Smooth muscle cell (in vitro differentiated cells): ENCODE results near the gene MROH2B. TPM values are rescaled to one million over a fixed set of nuclear protein-coding genes. Genes with fewer than 3 reads are reported as not detected.

ENCODE experiments used
- DNase-seq: peaks from one replicate; lab custom pipeline; 2025; ENCODE audit not compliant: unreplicated experiment; lab: John Stamatoyannopoulos, UW
- H2AFZ ChIP-seq: fragments of 200-600 bp; sonication (generic); 2 replicates; pipeline ENCODE4 v1.6.0; 2016; ENCODE audit warnings: antibody characterized with exemption, low read depth, mild to moderate bottlenecking
- H3F3A ChIP-seq: fragments of 200-600 bp; sonication (generic); 2 replicates; pipeline ENCODE4 v1.6.0; 2017; ENCODE audit warnings: antibody characterized with exemption, low read depth
- H3K27ac ChIP-seq: fragments of 200-600 bp; sonication (generic); 2 replicates; pipeline ENCODE4 v1.5.1; 2016; ENCODE audit warnings: low read depth, mild to moderate bottlenecking
- H3K27me3 ChIP-seq: fragments of 200-600 bp; sonication (generic); 2 replicates; pipeline ENCODE4 v1.6.1; 2016; ENCODE audit warnings: low read depth, mild to moderate bottlenecking
- H3K36me3 ChIP-seq: fragments of 200-600 bp; sonication (generic); 2 replicates; pipeline ENCODE4 v1.5.1; 2016; ENCODE audit warnings: low read depth
- H3K4me1 ChIP-seq: fragments of 200-600 bp; sonication (generic); 2 replicates; pipeline ENCODE4 v1.5.1; 2016; ENCODE audit warnings: low read depth
- H3K4me2 ChIP-seq: fragments of 200-600 bp; sonication (generic); 2 replicates; pipeline ENCODE4 v1.6.0; 2016; ENCODE audit warnings: mild to moderate bottlenecking
- H3K4me3 ChIP-seq: fragments of 200-600 bp; sonication (generic); 2 replicates; pipeline ENCODE4 v1.5.1; 2016; ENCODE audit warnings: mild to moderate bottlenecking
- H3K79me2 ChIP-seq: fragments of 200-600 bp; sonication (generic); 2 replicates; pipeline ENCODE4 v1.6.0; 2016; ENCODE audit warnings: low read depth, mild to moderate bottlenecking
- H3K9ac ChIP-seq: fragments of 200-600 bp; sonication (generic); 2 replicates; pipeline ENCODE4 v1.6.0; 2016; ENCODE audit warnings: low read depth
- H3K9me3 ChIP-seq: fragments of 200-600 bp; sonication (generic); replicated peaks from 2 replicates; pipeline ENCODE4 v1.5.1; 2016; ENCODE audit warnings: low read depth
- H4K20me1 ChIP-seq: fragments of 200-600 bp; sonication (generic); 2 replicates; pipeline ENCODE4 v1.6.0; 2016; ENCODE audit warnings: low read depth
- WGBS: methylation state at CpG from one replicate; pipeline ENCODE4 v1.1.7; 2016; ENCODE audit warnings: low lambda C conversion rate; 5-methylcytosine and 5-hydroxymethylcytosine counted together
- polyA plus RNA-seq: library from polyadenylated mRNA; unstranded; fragments of >200 nt; fragmentation: Nextera tagmentation; extraction: Ambion mirVana; gene quantifications from 2 replicates; pipeline ENCODE4 v1.2.1, GENCODE V29; 2016
- total RNA-seq: library from RNA; depleted of rRNA; stranded (reverse); fragments of >200 nt; gene quantifications from 2 replicates; pipeline ENCODE4 v1.2.3, GENCODE V29; 2014
- TF ChIP-seq, protein P1 (sequence below): fragments of 200-600 bp; sonication (generic); IDR thresholded peaks from 2 replicates; pipeline ENCODE4 v1.5.1; 2017; ENCODE audit warnings: borderline replicate concordance, mild to moderate bottlenecking, antibody characterized with exemption; ENCODE audit not compliant: insufficient read depth, poor library complexity, severe bottlenecking

Gene MROH2B
- total and polyA plus RNA-seq, 2 experiments from 2014 or later, result not detected

- H3K9me3 ChIP-seq, result no peaks in the 10 kb centered on the region
- H3K4me3 ChIP-seq, result no peak overlapping the region
- H2AFZ ChIP-seq, result no peak overlapping the region
- no peaks in the 10 kb centered on the region for H3K4me1 ChIP-seq
- H3K4me2 ChIP-seq, result no peak overlapping the region
- no peaks in the 10 kb centered on the region for H3K79me2 ChIP-seq
- no peak for DNase-seq
- peaks cover 6% of the 10 kb centered on the region for H3K27me3 ChIP-seq
- H3K36me3 ChIP-seq, result no peaks in the 10 kb centered on the region
- no peaks in the 10 kb centered on the region for H3F3A ChIP-seq
- WGBS, result 57% methylated on average over 6 of the region's 6 CpGs
- H4K20me1 ChIP-seq, result no peaks in the 10 kb centered on the region
- no peak overlapping the region for H3K9ac ChIP-seq
- TF ChIP-seq, protein P1, sequence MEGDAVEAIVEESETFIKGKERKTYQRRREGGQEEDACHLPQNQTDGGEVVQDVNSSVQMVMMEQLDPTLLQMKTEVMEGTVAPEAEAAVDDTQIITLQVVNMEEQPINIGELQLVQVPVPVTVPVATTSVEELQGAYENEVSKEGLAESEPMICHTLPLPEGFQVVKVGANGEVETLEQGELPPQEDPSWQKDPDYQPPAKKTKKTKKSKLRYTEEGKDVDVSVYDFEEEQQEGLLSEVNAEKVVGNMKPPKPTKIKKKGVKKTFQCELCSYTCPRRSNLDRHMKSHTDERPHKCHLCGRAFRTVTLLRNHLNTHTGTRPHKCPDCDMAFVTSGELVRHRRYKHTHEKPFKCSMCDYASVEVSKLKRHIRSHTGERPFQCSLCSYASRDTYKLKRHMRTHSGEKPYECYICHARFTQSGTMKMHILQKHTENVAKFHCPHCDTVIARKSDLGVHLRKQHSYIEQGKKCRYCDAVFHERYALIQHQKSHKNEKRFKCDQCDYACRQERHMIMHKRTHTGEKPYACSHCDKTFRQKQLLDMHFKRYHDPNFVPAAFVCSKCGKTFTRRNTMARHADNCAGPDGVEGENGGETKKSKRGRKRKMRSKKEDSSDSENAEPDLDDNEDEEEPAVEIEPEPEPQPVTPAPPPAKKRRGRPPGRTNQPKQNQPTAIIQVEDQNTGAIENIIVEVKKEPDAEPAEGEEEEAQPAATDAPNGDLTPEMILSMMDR, result no peak
- H3K27ac ChIP-seq, result no peak overlapping the region
Measured at GRCh38 chr5:41065691-41066335, 5.3 kb downstream of the MROH2B start.

- Histone ChIP-seq H3K36me3 (no peaks in the 10 kb centered on the region), H4K20me1 (no peaks in the 10 kb centered on the region), H3K9me3 (no peaks in the 10 kb centered on the region), H3K27me3 (no peaks in the 10 kb centered on the region), H3K27ac (no peak overlapping the region), H2AFZ (no peak overlapping the region), H3K9ac (no peak overlapping the region), H3K4me1 (no peaks in the 10 kb centered on the region), H3F3A (no peaks in the 10 kb centered on the region), H3K4me3 (no peak overlapping the region), H3K4me2 (no peak overlapping the region), H3K79me2 (no peaks in the 10 kb centered on the region)
- TF ChIP-seq, protein P1, result no peak
- no peak for DNase-seq
- WGBS, result 93% methylated on average over 9 of the region's 9 CpGs
Measured at GRCh38 chr5:41057940-41058339, 13.2 kb downstream of the MROH2B start.

DNA sequence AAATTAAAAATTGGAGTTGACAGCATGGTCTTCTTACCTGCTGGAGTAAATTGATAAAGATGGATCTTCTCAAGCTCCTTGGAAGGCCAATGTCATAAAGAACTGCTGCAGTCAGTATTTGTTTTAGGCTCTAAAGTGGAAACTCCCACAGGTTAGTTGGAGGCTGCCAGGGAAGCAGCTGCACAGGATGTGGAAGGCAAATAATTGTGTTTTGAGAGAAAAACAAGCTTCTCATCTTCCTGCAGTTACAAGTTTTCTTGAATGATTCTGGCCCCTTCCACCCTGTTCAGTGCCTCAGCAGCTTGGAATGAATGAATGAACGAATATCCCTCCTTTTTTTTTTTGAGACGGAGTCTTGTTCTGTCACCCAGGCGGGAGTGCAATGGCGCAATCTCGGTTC, 13.9 kb downstream of the MROH2B start:
- no peaks in the 10 kb centered on the region for H3F3A ChIP-seq
- no peak overlapping the region for H3K9ac ChIP-seq
- no peak overlapping the region for H3K4me3 ChIP-seq
- TF ChIP-seq, protein P1, result no peak
- no peaks in the 10 kb centered on the region for H4K20me1 ChIP-seq
- DNase-seq, result no peak
- H3K27me3 ChIP-seq, result no peaks in the 10 kb centered on the region
- H3K9me3 ChIP-seq, result no peaks in the 10 kb centered on the region
- H3K36me3 ChIP-seq, result no peaks in the 10 kb centered on the region
- H3K27ac ChIP-seq, result no peak overlapping the region
- no peaks in the 10 kb centered on the region for H3K79me2 ChIP-seq
- no peak overlapping the region for H2AFZ ChIP-seq
- no peaks in the 10 kb centered on the region for H3K4me1 ChIP-seq
- no peak overlapping the region for H3K4me2 ChIP-seq
- 100% methylated on average over 2 of the region's 5 CpGs for WGBS

GRCh38 chr5:41048986-41049385, 22.2 kb downstream of the MROH2B start:
- TF ChIP-seq, protein P1, result no peak
- no peaks in the 10 kb centered on the region for H3F3A ChIP-seq
- no peak for DNase-seq
- H3K27me3 ChIP-seq, result peaks cover 5% of the 10 kb centered on the region
- no peak overlapping the region for H3K27ac ChIP-seq
- no peaks in the 10 kb centered on the region for H3K36me3 ChIP-seq
- H3K4me3 ChIP-seq, result no peak overlapping the region
- no peaks in the 10 kb centered on the region for H3K79me2 ChIP-seq
- no peaks in the 10 kb centered on the region for H4K20me1 ChIP-seq
- H3K4me2 ChIP-seq, result no peak overlapping the region
- H3K9me3 ChIP-seq, result no peaks in the 10 kb centered on the region
- no peaks in the 10 kb centered on the region for H3K4me1 ChIP-seq
- H2AFZ ChIP-seq, result no peak overlapping the region
- H3K9ac ChIP-seq, result no peak overlapping the region
- 42% methylated on average over 2 of the region's 2 CpGs for WGBS
